Aorta (tissue), 5 donors: ENCODE results near the gene SPON1. TPM values are rescaled to one million over a fixed set of nuclear protein-coding genes. Genes with fewer than 3 reads are reported as not detected.
A peak's percentile ranks its signal among the peaks of the same experiment; 100 is the strongest.

ENCODE experiments used
- ATAC-seq: fragments of 200-7000 bp; cut with Tn5 transposase; one replicate; pipeline ENCODE4 v1.9.1; 2022; ENCODE audit warnings: moderate library complexity; ENCODE audit not compliant: low FRiP score
- DNase-seq, 2 donors: peaks; one replicate each; pipeline ENCODE4 v3.0.0-alpha.2; 2020
- H3K27ac ChIP-seq, 2 donors: one replicate each; pipeline ENCODE4 v1.5.1; 2013; ENCODE audit warnings: low read length in 2 of 2, mild to moderate bottlenecking in 2 of 2, moderate library complexity in 2 of 2, control low read depth in 1 of 2, inconsistent platforms in 1 of 2, low read depth in 1 of 2
- H3K27me3 ChIP-seq, 2 donors: one replicate each; pipeline ENCODE4 v1.6.1; 2013; ENCODE audit warnings: control low read depth in 1 of 2, low read length in 1 of 2, mild to moderate bottlenecking in 1 of 2, moderate library complexity in 1 of 2; ENCODE audit not compliant: insufficient read depth in 2 of 2, control insufficient read depth in 1 of 2
- H3K36me3 ChIP-seq, 2 donors: one replicate each; pipeline ENCODE4 v1.6.1; 2013; ENCODE audit warnings: control low read depth in 1 of 2, low read length in 1 of 2, mild to moderate bottlenecking in 1 of 2; ENCODE audit not compliant: insufficient read depth in 2 of 2, control insufficient read depth in 1 of 2
- H3K4me1 ChIP-seq, 2 donors: one replicate each; pipeline ENCODE4 v1.6.1; 2013; ENCODE audit warnings: low read length in 2 of 2, control low read depth in 1 of 2, mild to moderate bottlenecking in 1 of 2, moderate library complexity in 1 of 2; ENCODE audit not compliant: insufficient read depth in 2 of 2, control insufficient read depth in 1 of 2
- H3K4me3 ChIP-seq, 2 donors: one replicate each; pipeline ENCODE4 v1.5.1; 2013; ENCODE audit warnings: low read length in 2 of 2, control low read depth in 1 of 2, mild to moderate bottlenecking in 1 of 2
- H3K9me3 ChIP-seq: one replicate; pipeline ENCODE4 v1.6.1; 2013; ENCODE audit warnings: mild to moderate bottlenecking, low read length; ENCODE audit not compliant: control insufficient read depth
- WGBS, 2 donors: extraction: QIAGEN DNeasy Blood & Tissue Kit; methylation state at CpG; one replicate each; pipeline ENCODE4 v1.1.7; 2013; 5-methylcytosine and 5-hydroxymethylcytosine counted together
- intact Hi-C, 2 donors: fragments of 100-400 bp; cut with DNase I; formaldehyde crosslinking; loops; one replicate each; pipeline versions ENCODE4 v1.14.2 to v1.15.0; 2022
- polyA plus RNA-seq, 2 donors: library from polyadenylated mRNA; stranded (reverse); fragments of 200-250 nt; gene quantifications; one replicate each; pipeline ENCODE4 v1.2.3, GENCODE V29; 2013
- total RNA-seq, 2 donors: library from RNA; stranded (reverse); fragmentation: NEBNext Ultra II Directional; extraction: Animal tissue kit (Norgen Biotek cat#: 25700); gene quantifications; one replicate each; pipeline ENCODE4 v1.2.1, GENCODE V29; 2021
- donor health status: healthy with polysubstance abuse.
- donor health status: Bipolar disorder and iron deficiency.
- donor health status: DM: no; HTN: no; CAD: no.
- donor health status: DM: no; HTN: no; CAD: no.
- donor health status: DM: yes; HTN: yes; CAD: no.

The SPON1 gene
- total and polyA plus RNA-seq, 4 donors = 7.0 to 79.2 (median 24.9) TPM

- ATAC-seq (no peak), DNase-seq (no peak)
- H3K36me3 ChIP-seq = no peaks in the 10 kb centered on the region
- no peak overlapping the region for H3K27ac ChIP-seq
- H3K9me3 ChIP-seq = peaks cover 6% of the 10 kb centered on the region
- 72 to 76% methylated on average over 8 of the region's 8 CpGs for WGBS, 2 donors
- H3K27me3 ChIP-seq = no peaks in the 10 kb centered on the region
- intact Hi-C loops = no loop called here
- H3K4me1 ChIP-seq = no peaks in the 10 kb centered on the region
- H3K4me3 ChIP-seq = no peak overlapping the region
Measured at GRCh38 chr11:13939961-13940906, 22.3 kb upstream of the SPON1 start.

GRCh38 chr11:13940907-13941256 is 21.6 kb upstream of the SPON1 start:
- DNase-seq (no peak), ATAC-seq (no peak)
- H3K27ac ChIP-seq = no peak overlapping the region
- no peaks in the 10 kb centered on the region for H3K27me3 ChIP-seq
- H3K9me3 ChIP-seq = peaks cover 6% of the 10 kb centered on the region
- intact Hi-C loops = no loop called here
- no peak overlapping the region for H3K4me3 ChIP-seq
- whole genome bisulfite sequencing, 2 donors = 79 to 87% methylated on average over 1 of the region's 1 CpG
- H3K4me1 ChIP-seq = no peaks in the 10 kb centered on the region
- H3K36me3 ChIP-seq = no peaks in the 10 kb centered on the region

- no peak overlapping the region for H3K27ac ChIP-seq
- no peak for ATAC-seq
- intact Hi-C loops = no loop called here
- H3K27me3 ChIP-seq = no peaks in the 10 kb centered on the region
- H3K4me3 ChIP-seq = no peak overlapping the region
- WGBS, 2 donors = 97 to 100% methylated on average over 1 of the region's 1 CpG
- H3K4me1 ChIP-seq = no peaks in the 10 kb centered on the region
- peaks cover 6% of the 10 kb centered on the region for H3K9me3 ChIP-seq
- no peak for DNase-seq
- H3K36me3 ChIP-seq = no peaks in the 10 kb centered on the region
Measured at GRCh38 chr11:13941775-13942174, 20.7 kb upstream of the SPON1 start.

- intact Hi-C loops = no loop called here
- Histone ChIP-seq H3K27me3 (no peaks in the 10 kb centered on the region), H3K36me3 (no peaks in the 10 kb centered on the region), H3K4me3 (no peak overlapping the region), H3K4me1 (no peaks in the 10 kb centered on the region), H3K27ac (no peak overlapping the region), H3K9me3 (peaks cover 6% of the 10 kb centered on the region)
- 60 to 63% methylated on average over 1 of the region's 1 CpG for WGBS, 2 donors
- DNase-seq (no peak), ATAC-seq (no peak)
Measured at GRCh38 chr11:13942378-13942777, 20.1 kb upstream of the SPON1 start.

- H3K27ac ChIP-seq = no peak overlapping the region
- intact Hi-C loops = no loop called here
- no peaks in the 10 kb centered on the region for H3K27me3 ChIP-seq
- no peaks in the 10 kb centered on the region for H3K4me1 ChIP-seq
- H3K36me3 ChIP-seq = no peaks in the 10 kb centered on the region
- H3K4me3 ChIP-seq = no peak overlapping the region
- no peak for DNase-seq
- no peak for ATAC-seq
- peaks cover 6% of the 10 kb centered on the region for H3K9me3 ChIP-seq
Measured at GRCh38 chr11:13942971-13943381, 19.5 kb upstream of the SPON1 start.

GRCh38 chr11:13944016-13944415 is 18.5 kb upstream of the SPON1 start:
- Histone ChIP-seq H3K4me1 (no peaks in the 10 kb centered on the region), H3K27me3 (no peaks in the 10 kb centered on the region), H3K9me3 (peaks cover 5% of the 10 kb centered on the region), H3K27ac (no peak overlapping the region), H3K4me3 (no peak overlapping the region), H3K36me3 (no peaks in the 10 kb centered on the region)
- no peak for DNase-seq
- intact Hi-C loops = no loop called here
- no peak for ATAC-seq
- 60 to 62% methylated on average over 3 of the region's 3 CpGs for WGBS, 2 donors

GRCh38 chr11:13944911-13945425 is 17.6 kb upstream of the SPON1 start:
- intact Hi-C loops = no loop called here
- DNase-seq (no peak), ATAC-seq (peak; percentile 22)
- no peak overlapping the region for H3K4me3 ChIP-seq
- no peaks in the 10 kb centered on the region for H3K4me1 ChIP-seq
- no peaks in the 10 kb centered on the region for H3K27me3 ChIP-seq
- 49 to 55% methylated on average over 3 of the region's 3 CpGs for WGBS, 2 donors
- H3K36me3 ChIP-seq = no peaks in the 10 kb centered on the region
- H3K27ac ChIP-seq = no peak overlapping the region
- peaks cover 3% of the 10 kb centered on the region for H3K9me3 ChIP-seq

- Histone ChIP-seq H3K27me3 (peaks cover 0 to 2% of the 10 kb centered on the region in 2 donors), H3K4me1 (no peaks in the 10 kb centered on the region), H3K4me3 (no peak overlapping the region), H3K9me3 (peaks cover 4% of the 10 kb centered on the region), H3K27ac (no peak overlapping the region), H3K36me3 (no peaks in the 10 kb centered on the region)
- ATAC-seq = no peak
- DNase-seq = no peak
- intact Hi-C loops = no loop called here
Measured at GRCh38 chr11:13947379-13947778, 15.1 kb upstream of the SPON1 start.

GRCh38 chr11:13949876-13950275 is 12.6 kb upstream of the SPON1 start:
- Histone ChIP-seq H3K27me3 (peaks cover 0 to 2% of the 10 kb centered on the region in 2 donors), H3K36me3 (no peaks in the 10 kb centered on the region), H3K9me3 (peaks cover 2% of the 10 kb centered on the region), H3K4me1 (no peaks in the 10 kb centered on the region), H3K27ac (no peak overlapping the region), H3K4me3 (no peak overlapping the region)
- DNase-seq (no peak), ATAC-seq (no peak)
- WGBS, 2 donors = 52 to 64% methylated on average over 2 of the region's 2 CpGs
- intact Hi-C loops = loop anchor here in 1 of 2 donors (5.0 kb wide), 1 partner anchor 957 kb away; no protein-coding TSS in a partner anchor
